PC-3 (cell line): ENCODE results near the gene SUCO. TPM values are rescaled to one million over a fixed set of nuclear protein-coding genes. Genes with fewer than 3 reads are reported as not detected.
A peak's percentile ranks its signal among the peaks of the same experiment; 100 is the strongest.

ENCODE experiments used
- ATAC-seq: fragments of 200-7000 bp; cut with Tn5 transposase; 2 replicates; pipeline ENCODE4 v1.9.1; 2020; ENCODE audit warnings: mild to moderate bottlenecking, moderate library complexity
- BruUV-seq: library from RNA; stranded (reverse); fragments of 400-500 nt; replicated peaks from 2 replicates; lab custom pipeline; 2021; lab: Mats Ljungman, UMichigan
- CTCF ChIA-PET: fragments of 300-600 bp; sonication (Branson Sonifier 250); formaldehyde crosslinking; loops from one replicate; lab custom pipeline; 2022; ENCODE audit warnings: antibody characterized with exemption; lab: Charles Lee
- POLR2A ChIA-PET: fragments of 300-600 bp; sonication (Branson Sonifier 250); formaldehyde crosslinking; loops from one replicate; lab custom pipeline; 2022; ENCODE audit warnings: antibody characterized with exemption; ENCODE audit not compliant: unreplicated experiment; lab: Charles Lee
- DNase-seq: peaks from one replicate; pipeline ENCODE4 v3.0.0-alpha.2; 2015
- H2AFZ ChIP-seq: fragments of 300-600 bp; sonication (generic); 2 replicates; pipeline ENCODE4 v1.6.0; 2016; ENCODE audit warnings: antibody characterized with exemption, low read length
- H3F3A ChIP-seq: fragments of 300-600 bp; sonication (generic); one replicate; pipeline ENCODE4 v1.6.0; 2017; ENCODE audit warnings: antibody characterized with exemption, low read length, control low read depth, mild to moderate bottlenecking; ENCODE audit not compliant: unreplicated experiment
- H3K27ac ChIP-seq: fragments of 300-600 bp; sonication (generic); 2 replicates; pipeline ENCODE4 v1.5.1; 2016; ENCODE audit warnings: mild to moderate bottlenecking, low read length
- H3K27me3 ChIP-seq: fragments of 300-600 bp; sonication (generic); 2 replicates; pipeline ENCODE4 v1.6.1; 2016; ENCODE audit warnings: low read length, mixed read lengths
- H3K36me3 ChIP-seq: fragments of 300-600 bp; sonication (generic); 2 replicates; pipeline ENCODE4 v1.6.1; 2016; ENCODE audit warnings: low read depth, mixed run types, low read length, mixed read lengths
- H3K4me1 ChIP-seq: fragments of 300-600 bp; sonication (generic); 2 replicates; pipeline ENCODE4 v1.5.1; 2016; ENCODE audit warnings: low read length; ENCODE audit not compliant: insufficient read depth
- H3K4me2 ChIP-seq: fragments of 300-600 bp; sonication (generic); 2 replicates; pipeline ENCODE4 v1.6.0; 2016; ENCODE audit warnings: low read length
- H3K4me3 ChIP-seq: fragments of 300-600 bp; sonication (generic); 2 replicates; pipeline ENCODE4 v1.5.1; 2016; ENCODE audit warnings: mild to moderate bottlenecking, low read length, mixed read lengths
- H3K79me2 ChIP-seq: fragments of 300-600 bp; sonication (generic); 2 replicates; pipeline ENCODE4 v1.6.1; 2017; ENCODE audit warnings: low read length, mixed read lengths
- H3K9ac ChIP-seq: fragments of 300-600 bp; sonication (generic); 2 replicates; pipeline ENCODE4 v1.6.0; 2016; ENCODE audit warnings: mild to moderate bottlenecking, low read length
- H3K9me2 ChIP-seq: fragments of 300-600 bp; sonication (generic); replicated peaks from 2 replicates; pipeline ENCODE4 v1.6.1; 2016; ENCODE audit warnings: mixed run types, low read length, mixed read lengths
- H3K9me3 ChIP-seq: fragments of 300-600 bp; sonication (generic); 2 replicates; pipeline ENCODE4 v1.6.1; 2016; ENCODE audit warnings: low read length, mixed read lengths
- H4K20me1 ChIP-seq: fragments of 300-600 bp; sonication (generic); 2 replicates; pipeline ENCODE4 v1.6.1; 2016; ENCODE audit warnings: low read length, mixed read lengths
- EZH2 ChIP-seq: fragments of 300-600 bp; sonication (generic); IDR thresholded peaks from one replicate; pipeline ENCODE4 v1.6.1; 2017; ENCODE audit warnings: antibody characterized with exemption, mild to moderate bottlenecking, low read length; ENCODE audit not compliant: unreplicated experiment
- EZH2phosphoT487 ChIP-seq: fragments of 300-600 bp; sonication (generic); IDR thresholded peaks from 2 replicates; pipeline ENCODE4 v1.6.1; 2018; ENCODE audit warnings: mild to moderate bottlenecking, antibody characterized with exemption, low read length, borderline replicate concordance
- intact Hi-C: fragments of 100-400 bp; cut with micrococcal nuclease; formaldehyde crosslinking; loops from 2 replicates; pipeline ENCODE4 v1.9.0; 2023
- total RNA-seq: library from RNA; depleted of rRNA; stranded (reverse); fragments of >200 nt; gene quantifications from 2 replicates; pipeline ENCODE4 v1.2.3, GENCODE V29; 2014
- TF ChIP-seq, protein P1 (sequence below): fragments of 300-600 bp; sonication (generic); conservative IDR thresholded peaks from 2 replicates; pipeline ENCODE4 v1.5.1; 2017; ENCODE audit warnings: antibody characterized with exemption, low read depth, mild to moderate bottlenecking, low read length

The SUCO gene
- total RNA-seq, 1 experiment from 2014 or later, result 72.0 TPM

DNA sequence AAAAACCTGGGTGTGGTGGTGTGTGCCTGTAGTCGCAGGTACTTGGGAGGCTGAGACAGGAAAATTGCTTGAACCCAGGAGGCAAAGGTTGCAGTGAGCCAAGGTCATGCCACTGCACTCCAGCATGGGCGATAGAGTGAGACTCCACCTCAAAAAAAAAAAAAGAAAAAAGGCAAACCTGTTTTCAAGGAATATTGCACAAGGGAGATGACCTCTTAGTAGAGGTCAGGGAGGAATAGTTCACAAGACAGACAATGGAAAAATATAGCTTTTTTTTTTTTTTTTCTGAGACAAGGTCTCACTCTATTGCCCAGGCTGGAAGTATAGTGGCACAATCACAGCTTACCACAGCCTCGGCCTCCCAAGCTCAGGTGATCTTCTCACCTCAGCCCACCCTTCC is 22.5 kb upstream of the SUCO start:
- CTCF ChIA-PET, result interaction anchor here (0.6 to 0.7 kb wide), 2 partner anchors 20 to 364 kb away, joined by 3 to 4 read pairs; no protein-coding TSS in a partner anchor

DNA sequence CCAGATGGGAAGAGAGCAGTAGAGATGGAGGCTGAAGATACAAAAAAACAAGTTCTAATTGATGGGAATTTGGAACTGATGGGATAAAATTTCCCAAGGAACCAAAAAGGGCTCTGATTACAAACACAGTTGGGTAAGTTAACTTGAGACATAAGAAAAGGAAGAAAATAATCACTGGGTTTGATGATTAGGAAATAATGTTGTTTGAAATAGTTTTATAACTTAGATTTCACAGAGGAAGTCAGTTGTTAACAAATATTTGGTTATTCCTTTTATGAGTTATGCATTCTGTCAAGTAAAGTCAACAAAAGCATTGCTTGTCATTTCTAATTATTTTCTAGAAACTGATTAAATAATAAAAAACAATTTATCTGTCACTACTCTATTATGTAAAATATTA is 20.4 kb upstream of the SUCO start:
- H3K27me3 ChIP-seq, result no peaks in the 10 kb centered on the region
- BruUV-seq, result no TSS peak
- H3K9me3 ChIP-seq, result 0 out of 2 replicates have a peak, but pooled peaks cover 6% of the 10 kb centered on the region
- no peak overlapping the region for H2AFZ ChIP-seq
- H3K36me3 ChIP-seq, result no peaks in the 10 kb centered on the region; the same call in 1 of the 2 replicates
- H3K27ac ChIP-seq, result peak overlapping the region; percentile 33; the same call in 1 of the 2 replicates
- intact Hi-C loops, result loop anchor here (2.0 kb wide), 1 partner anchor 30 kb away; no protein-coding TSS in a partner anchor
- no peaks in the 10 kb centered on the region for H4K20me1 ChIP-seq
- peaks cover 25% of the 10 kb centered on the region for H3K4me1 ChIP-seq
- ChIA-PET POLR2A (interaction anchor here (0.7 kb wide), 1 partner anchor 64 kb away, joined by 3 read pairs; no protein-coding TSS in a partner anchor), CTCF (interaction anchor here (0.7 kb wide), 1 partner anchor 20 kb away, joined by 5 read pairs; no protein-coding TSS in a partner anchor)
- TF ChIP-seq, protein P1, sequence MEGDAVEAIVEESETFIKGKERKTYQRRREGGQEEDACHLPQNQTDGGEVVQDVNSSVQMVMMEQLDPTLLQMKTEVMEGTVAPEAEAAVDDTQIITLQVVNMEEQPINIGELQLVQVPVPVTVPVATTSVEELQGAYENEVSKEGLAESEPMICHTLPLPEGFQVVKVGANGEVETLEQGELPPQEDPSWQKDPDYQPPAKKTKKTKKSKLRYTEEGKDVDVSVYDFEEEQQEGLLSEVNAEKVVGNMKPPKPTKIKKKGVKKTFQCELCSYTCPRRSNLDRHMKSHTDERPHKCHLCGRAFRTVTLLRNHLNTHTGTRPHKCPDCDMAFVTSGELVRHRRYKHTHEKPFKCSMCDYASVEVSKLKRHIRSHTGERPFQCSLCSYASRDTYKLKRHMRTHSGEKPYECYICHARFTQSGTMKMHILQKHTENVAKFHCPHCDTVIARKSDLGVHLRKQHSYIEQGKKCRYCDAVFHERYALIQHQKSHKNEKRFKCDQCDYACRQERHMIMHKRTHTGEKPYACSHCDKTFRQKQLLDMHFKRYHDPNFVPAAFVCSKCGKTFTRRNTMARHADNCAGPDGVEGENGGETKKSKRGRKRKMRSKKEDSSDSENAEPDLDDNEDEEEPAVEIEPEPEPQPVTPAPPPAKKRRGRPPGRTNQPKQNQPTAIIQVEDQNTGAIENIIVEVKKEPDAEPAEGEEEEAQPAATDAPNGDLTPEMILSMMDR, result no peak
- no peak for TF ChIP-seq EZH2phosphoT487
- no peak for TF ChIP-seq EZH2
- H3K4me2 ChIP-seq, result no peak overlapping the region; the same call in 1 of the 2 replicates
- DNase-seq, result peak; percentile 41
- H3F3A ChIP-seq, result peaks cover 3% of the 10 kb centered on the region
- no peak overlapping the region for H3K9ac ChIP-seq
- H3K4me3 ChIP-seq, result no peak overlapping the region
- H3K79me2 ChIP-seq, result no peaks in the 10 kb centered on the region
- ATAC-seq, result peak; percentile 14
- H3K9me2 ChIP-seq, result 0 out of 2 replicates have a peak, but pooled peaks cover 4% of the 10 kb centered on the region

More for the DNA sequence above, 22.5 kb upstream of the SUCO start:
- Histone ChIP-seq H3K4me3 (no peak overlapping the region), H3K9me3 (0 out of 2 replicates have a peak, but pooled peaks cover 6% of the 10 kb centered on the region), H3K27ac (no peak overlapping the region), H3K4me1 (peaks cover 25% of the 10 kb centered on the region), H3F3A (peaks cover 3% of the 10 kb centered on the region), H3K9ac (no peak overlapping the region), H3K36me3 (no peaks in the 10 kb centered on the region; the same call in 1 of the 2 replicates), H4K20me1 (no peaks in the 10 kb centered on the region), H3K79me2 (no peaks in the 10 kb centered on the region), H2AFZ (no peak overlapping the region), H3K4me2 (no peak overlapping the region), H3K9me2 (0 out of 2 replicates have a peak, but pooled peaks cover 8% of the 10 kb centered on the region), H3K27me3 (no peaks in the 10 kb centered on the region)
- POLR2A ChIA-PET, result no interaction called here
- BruUV-seq, result no TSS peak
- intact Hi-C loops, result no loop called here
- no peak for DNase-seq
- ATAC-seq, result no peak
- TF ChIP-seq EZH2, result no peak

DNA sequence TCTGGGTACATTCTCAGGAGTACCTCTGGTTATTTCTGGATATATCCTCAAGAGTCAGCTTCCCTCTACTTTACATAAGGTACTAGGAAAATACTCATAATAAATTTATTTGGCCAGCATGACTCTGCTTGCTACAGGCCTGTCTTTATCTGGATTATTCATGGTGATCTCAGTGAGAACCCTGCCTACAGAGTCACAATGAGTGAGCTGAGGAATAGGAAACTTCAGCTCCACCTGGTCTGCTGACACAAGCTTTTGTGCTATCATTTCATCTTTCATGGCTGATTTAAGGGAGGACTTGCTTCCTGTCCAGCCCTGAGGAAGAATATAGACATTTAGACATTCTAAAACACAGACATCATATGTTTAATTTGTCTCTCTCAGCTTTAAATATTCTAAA is 19.5 kb upstream of the SUCO start:
- intact Hi-C loops, result loop anchor here (1.0 to 2.0 kb wide), 4 partner anchors 13 to 64 kb away; no protein-coding TSS in a partner anchor
- Histone ChIP-seq H3F3A (peaks cover 3% of the 10 kb centered on the region), H3K4me2 (peak overlapping the region; percentile 8), H3K4me3 (no peak overlapping the region), H3K4me1 (peaks cover 25% of the 10 kb centered on the region), H3K27me3 (no peaks in the 10 kb centered on the region), H2AFZ (peak overlapping the region; percentile 2; the same call in 1 of the 2 replicates), H3K9ac (no peak overlapping the region), H3K9me3 (0 out of 2 replicates have a peak, but pooled peaks cover 6% of the 10 kb centered on the region), H3K79me2 (no peaks in the 10 kb centered on the region), H3K36me3 (no peaks in the 10 kb centered on the region; the same call in 1 of the 2 replicates), H3K27ac (peak overlapping the region; percentile 33), H4K20me1 (no peaks in the 10 kb centered on the region), H3K9me2 (0 out of 2 replicates have a peak, but pooled peaks cover 4% of the 10 kb centered on the region)
- TF ChIP-seq, protein P1, result no peak
- no peak for TF ChIP-seq EZH2
- TF ChIP-seq EZH2phosphoT487, result no peak
- ATAC-seq (peak; percentile 98), DNase-seq (peak; percentile 89)
- POLR2A ChIA-PET, result interaction anchor here (0.7 to 1.0 kb wide), 2 partner anchors 15 to 19 kb away, joined by 4 to 14 read pairs; partner anchors contain the start of gene SUCO
- CTCF ChIA-PET, result interaction anchor here (0.8 kb wide), 2 partner anchors 62 to 65 kb away, joined by 4 read pairs; no protein-coding TSS in a partner anchor
- no TSS peak for BruUV-seq
